OCI-LY1 (cell line): ENCODE results near the gene SLC22A1.

Experiments used
- H2AFZ ChIP-seq: fragments of 200-600 bp; sonication (generic), shearing (Covaris generic); 2 replicates; pipeline ENCODE4 v1.6.0; 2014; ENCODE audit warnings: antibody characterized with exemption, mild to moderate bottlenecking, low read length
- H3F3A ChIP-seq: fragments of 200-600 bp; sonication (generic), shearing (Covaris generic); 2 replicates; pipeline ENCODE4 v1.6.0; 2014; ENCODE audit warnings: mild to moderate bottlenecking, antibody characterized with exemption, low read length, moderate library complexity; ENCODE audit not compliant: insufficient read depth
- H3K27ac ChIP-seq: fragments of 200-600 bp; sonication (generic); 2 replicates; pipeline ENCODE4 v1.5.1; 2014; ENCODE audit warnings: low read length, mixed run types, mild to moderate bottlenecking, low read depth; ENCODE audit not compliant: poor library complexity, severe bottlenecking
- H3K27me3 ChIP-seq: fragments of 200-600 bp; sonication (generic); 2 replicates; pipeline ENCODE4 v1.6.0; 2014; ENCODE audit warnings: antibody characterized with exemption, mild to moderate bottlenecking, low read length, moderate library complexity; ENCODE audit not compliant: insufficient read depth
- H3K36me3 ChIP-seq: fragments of 200-600 bp; sonication (generic); 2 replicates; pipeline ENCODE4 v1.6.1; 2014; ENCODE audit warnings: mild to moderate bottlenecking, antibody characterized with exemption, low read length, moderate library complexity, mixed read lengths; ENCODE audit not compliant: insufficient read depth
- H3K4me1 ChIP-seq: fragments of 200-600 bp; sonication (generic); 2 replicates; pipeline ENCODE4 v1.5.1; 2014; ENCODE audit warnings: mild to moderate bottlenecking, low read length, moderate library complexity; ENCODE audit not compliant: insufficient read depth, severe bottlenecking
- H3K4me2 ChIP-seq: fragments of 200-600 bp; sonication (generic), shearing (Covaris generic); 2 replicates; pipeline ENCODE4 v1.6.1; 2014; ENCODE audit warnings: low read length
- H3K4me3 ChIP-seq: fragments of 200-600 bp; sonication (generic); 2 replicates; pipeline ENCODE4 v1.5.1; 2014; ENCODE audit warnings: low read length, low read depth, mild to moderate bottlenecking, mixed read lengths; ENCODE audit not compliant: poor library complexity, severe bottlenecking
- H3K79me2 ChIP-seq: fragments of 200-600 bp; shearing (Covaris generic); 2 replicates; pipeline ENCODE4 v1.6.1; 2016; ENCODE audit warnings: mixed run types, low read length, mixed read lengths; ENCODE audit not compliant: insufficient read depth
- H3K9ac ChIP-seq: fragments of 200-600 bp; sonication (generic), shearing (Covaris generic); 2 replicates; pipeline ENCODE4 v1.6.1; 2014; ENCODE audit warnings: mild to moderate bottlenecking, low read length, mixed read lengths
- H3K9me2 ChIP-seq: fragments of 200-600 bp; sonication (generic), shearing (Covaris generic); 2 replicates; pipeline ENCODE4 v1.6.1; 2014; ENCODE audit warnings: low read depth, mild to moderate bottlenecking, low read length, mixed read lengths
- H3K9me3 ChIP-seq: fragments of 200-600 bp; shearing (Covaris generic); 2 replicates; pipeline ENCODE4 v1.6.1; 2014; ENCODE audit warnings: low read length, mixed read lengths
- H4K20me1 ChIP-seq: fragments of 200-600 bp; sonication (generic), shearing (Covaris generic); 2 replicates; pipeline ENCODE4 v1.6.0; 2016; ENCODE audit warnings: mild to moderate bottlenecking, low read length; ENCODE audit not compliant: insufficient read depth
- EZH2 ChIP-seq: fragments of 200-600 bp; sonication (generic), shearing (Covaris generic); IDR thresholded peaks from 2 replicates; pipeline ENCODE4 v1.8.0; 2017; ENCODE audit warnings: borderline replicate concordance, mixed run types, mild to moderate bottlenecking, antibody characterized with exemption, low read length, moderate library complexity, mixed read lengths
- TF ChIP-seq, protein P1 (sequence below): fragments of 200-600 bp; sonication (generic), shearing (Covaris generic); IDR thresholded peaks from 2 replicates; pipeline ENCODE4 v1.5.1; 2017; ENCODE audit warnings: mild to moderate bottlenecking, antibody characterized with exemption, low read length, moderate library complexity, mixed read lengths

The SLC22A1 gene

DNA sequence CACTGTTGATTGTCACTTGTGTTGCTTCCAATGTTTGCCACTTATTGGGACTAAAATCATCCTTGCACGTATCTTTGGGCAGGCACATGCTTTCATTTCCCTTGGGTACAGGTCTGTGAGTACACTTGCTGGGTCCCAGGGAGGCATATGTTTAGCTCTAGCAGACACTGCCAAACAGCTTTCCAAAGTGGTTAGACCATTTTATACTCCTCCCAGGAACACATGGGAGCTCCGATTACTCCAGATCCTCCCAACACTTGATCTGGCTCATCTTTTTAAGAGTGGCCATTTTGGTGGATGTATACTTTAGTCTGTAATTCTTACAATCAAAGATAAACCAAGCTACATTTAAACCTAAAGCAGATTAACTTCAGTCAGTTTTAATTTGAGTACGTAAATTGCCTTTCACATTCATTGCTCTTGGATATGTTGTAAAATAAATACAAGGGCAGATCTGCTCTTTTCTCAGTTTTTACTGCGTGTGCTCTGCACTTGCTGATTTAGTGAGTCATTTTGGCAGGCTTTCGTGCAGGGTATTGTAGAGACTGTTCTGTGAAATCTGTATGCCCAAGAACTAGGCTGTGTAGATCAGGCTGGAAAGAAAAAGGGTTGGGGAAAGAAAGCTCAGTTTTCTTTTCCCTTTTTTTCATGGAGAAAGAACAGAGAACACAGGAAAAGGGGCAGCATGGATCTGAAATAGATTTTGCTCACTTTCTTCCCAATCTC, 19.5 kb downstream of the SLC22A1 start:
- Histone ChIP-seq H3K9me2 (no peaks in the 10 kb centered on the region), H3K4me3 (no peak overlapping the region), H3K79me2 (no peaks in the 10 kb centered on the region), H3K36me3 (no peaks in the 10 kb centered on the region), H3K4me2 (no peak overlapping the region), H3K27ac (no peak overlapping the region), H2AFZ (no peak overlapping the region), H3K9ac (no peak overlapping the region), H3K27me3 (no peaks in the 10 kb centered on the region), H3K9me3 (no peaks in the 10 kb centered on the region), H3K4me1 (no peaks in the 10 kb centered on the region), H3F3A (no peaks in the 10 kb centered on the region), H4K20me1 (no peaks in the 10 kb centered on the region)
- TF ChIP-seq, protein P1, sequence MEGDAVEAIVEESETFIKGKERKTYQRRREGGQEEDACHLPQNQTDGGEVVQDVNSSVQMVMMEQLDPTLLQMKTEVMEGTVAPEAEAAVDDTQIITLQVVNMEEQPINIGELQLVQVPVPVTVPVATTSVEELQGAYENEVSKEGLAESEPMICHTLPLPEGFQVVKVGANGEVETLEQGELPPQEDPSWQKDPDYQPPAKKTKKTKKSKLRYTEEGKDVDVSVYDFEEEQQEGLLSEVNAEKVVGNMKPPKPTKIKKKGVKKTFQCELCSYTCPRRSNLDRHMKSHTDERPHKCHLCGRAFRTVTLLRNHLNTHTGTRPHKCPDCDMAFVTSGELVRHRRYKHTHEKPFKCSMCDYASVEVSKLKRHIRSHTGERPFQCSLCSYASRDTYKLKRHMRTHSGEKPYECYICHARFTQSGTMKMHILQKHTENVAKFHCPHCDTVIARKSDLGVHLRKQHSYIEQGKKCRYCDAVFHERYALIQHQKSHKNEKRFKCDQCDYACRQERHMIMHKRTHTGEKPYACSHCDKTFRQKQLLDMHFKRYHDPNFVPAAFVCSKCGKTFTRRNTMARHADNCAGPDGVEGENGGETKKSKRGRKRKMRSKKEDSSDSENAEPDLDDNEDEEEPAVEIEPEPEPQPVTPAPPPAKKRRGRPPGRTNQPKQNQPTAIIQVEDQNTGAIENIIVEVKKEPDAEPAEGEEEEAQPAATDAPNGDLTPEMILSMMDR = no peak
- no peak for TF ChIP-seq EZH2

DNA sequence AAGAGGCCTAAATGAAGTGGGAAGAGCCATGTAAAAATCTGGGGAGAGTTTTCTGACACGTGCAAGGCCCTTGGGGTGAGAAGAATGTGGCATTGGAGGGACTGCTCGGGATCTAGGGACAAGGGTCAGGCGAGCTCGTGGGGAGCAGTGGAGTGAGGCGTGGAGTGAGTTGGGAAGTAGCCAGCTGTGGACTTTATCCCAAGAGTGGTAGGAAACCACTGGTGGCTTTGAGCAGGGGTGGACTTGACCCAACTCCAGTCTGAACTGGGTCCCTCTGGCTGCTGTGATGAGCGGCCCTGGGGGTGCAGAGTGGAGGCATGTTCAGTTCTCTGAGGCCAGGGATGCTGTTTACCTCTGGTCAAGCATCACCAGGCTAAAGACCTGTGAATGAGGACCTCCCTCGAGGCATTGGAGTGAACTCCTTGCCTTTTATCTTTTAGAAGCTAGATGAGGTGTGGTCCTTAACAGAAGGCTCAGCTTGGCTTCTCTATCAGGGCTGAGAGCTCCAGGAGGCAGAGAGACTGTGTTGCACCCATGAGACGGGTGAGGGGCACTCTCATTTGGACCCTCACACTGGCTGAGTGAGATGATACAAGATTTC, 20.6 kb downstream of the SLC22A1 start:
- Histone ChIP-seq H3K27me3 (no peaks in the 10 kb centered on the region), H3K36me3 (no peaks in the 10 kb centered on the region), H3K9me3 (no peaks in the 10 kb centered on the region), H3K4me2 (no peak overlapping the region), H3K9ac (no peak overlapping the region), H3K4me3 (no peak overlapping the region), H3K79me2 (no peaks in the 10 kb centered on the region), H4K20me1 (no peaks in the 10 kb centered on the region), H3K4me1 (no peaks in the 10 kb centered on the region), H2AFZ (no peak overlapping the region), H3K27ac (no peak overlapping the region), H3K9me2 (no peaks in the 10 kb centered on the region), H3F3A (no peaks in the 10 kb centered on the region)
- TF ChIP-seq EZH2 = no peak
- TF ChIP-seq, protein P1 = no peak

DNA sequence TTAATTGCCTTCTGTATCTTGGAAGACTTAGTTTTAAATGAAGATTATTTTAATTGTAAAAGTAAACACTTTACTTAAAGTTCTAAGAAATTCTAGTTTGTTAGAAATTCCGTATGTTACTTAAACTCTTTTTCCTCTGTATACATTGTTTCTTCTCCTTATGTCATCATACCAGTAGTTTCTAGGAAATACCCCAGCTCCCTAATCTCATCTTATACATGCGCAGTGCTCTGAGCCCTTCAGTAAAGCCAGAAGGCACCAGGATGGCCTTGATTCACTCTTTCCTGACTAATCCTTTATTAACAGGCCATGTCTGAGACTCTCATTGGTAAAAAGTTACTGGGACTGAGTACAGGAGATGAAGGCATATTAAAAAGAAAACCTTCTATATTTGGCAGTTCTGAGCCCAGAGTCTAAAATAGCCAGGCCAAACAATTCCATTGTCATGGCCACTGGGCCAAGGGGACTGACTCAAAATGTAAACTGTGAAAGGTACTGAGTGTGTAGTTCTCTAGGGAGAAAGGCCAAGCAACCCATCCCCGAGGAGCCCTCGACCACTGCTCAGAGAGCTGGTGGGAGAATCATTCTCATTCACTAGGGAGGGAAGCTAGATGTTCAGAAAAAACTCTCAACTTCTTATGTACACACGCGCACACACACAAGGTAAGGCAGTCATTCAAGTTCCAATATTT, 25.0 kb downstream of the SLC22A1 start:
- H4K20me1 ChIP-seq = no peaks in the 10 kb centered on the region
- no peaks in the 10 kb centered on the region for H3K4me1 ChIP-seq

More for the DNA sequence above, 25.0 kb downstream of the SLC22A1 start:
- H3F3A ChIP-seq = no peaks in the 10 kb centered on the region
- H3K27ac ChIP-seq = no peak overlapping the region
- H3K9me3 ChIP-seq = no peaks in the 10 kb centered on the region
- H3K4me2 ChIP-seq = no peak overlapping the region
- H3K79me2 ChIP-seq = no peaks in the 10 kb centered on the region
- no peak overlapping the region for H2AFZ ChIP-seq
- H3K9me2 ChIP-seq = no peaks in the 10 kb centered on the region
- no peaks in the 10 kb centered on the region for H3K36me3 ChIP-seq
- no peak overlapping the region for H3K9ac ChIP-seq
- no peaks in the 10 kb centered on the region for H3K27me3 ChIP-seq
- no peak for TF ChIP-seq EZH2
- TF ChIP-seq, protein P1 = no peak
- H3K4me3 ChIP-seq = no peak overlapping the region
